Measurements from ENCODE around the gene RGL4. TPM values are rescaled to one million over a fixed set of nuclear protein-coding genes. Genes with fewer than 3 reads are reported as not detected.

Gene RGL4
- total RNA-seq, 2 experiments from 2014 or later, result 0.97 TPM; not detected in 1

DNA sequence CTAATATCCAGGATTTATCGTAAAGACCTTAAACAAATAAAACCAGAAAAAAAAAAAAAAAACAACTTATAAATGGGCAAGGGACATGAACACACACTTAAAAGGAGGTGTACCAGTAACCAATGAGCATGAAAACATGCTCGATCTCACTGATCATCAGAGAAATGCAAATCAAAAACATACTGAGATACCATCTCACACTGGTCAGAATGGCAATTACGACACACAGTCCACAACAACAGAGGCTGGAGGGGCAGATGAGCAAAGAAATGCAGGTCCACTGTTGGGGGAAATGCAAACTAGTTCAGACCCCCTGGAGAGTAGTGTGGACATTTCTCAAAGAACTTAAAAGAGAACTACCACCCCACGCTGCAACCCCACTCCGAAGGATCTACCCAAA is 13.2 kb downstream of the RGL4 start:
- H3K79me2 ChIP-seq (ENCODE audit: insufficient read depth, low read depth, low read length), result peaks cover 21% of the 10 kb centered on the region
- POLR2A ChIA-PET, result no interaction called here
- H2AFZ ChIP-seq (ENCODE audit: low read length), result no peak overlapping the region
- DNase-seq (ENCODE audit: low spot score), result no peak
- CTCF ChIA-PET (ENCODE audit: unreplicated experiment), result no interaction called here
- no peaks in the 10 kb centered on the region for H4K20me1 ChIP-seq (ENCODE audit: insufficient read depth, low read length)
- no peak overlapping the region for H3K4me3 ChIP-seq (ENCODE audit: low read depth, low read length, poor library complexity, severe bottlenecking)
- peaks cover 100% of the 10 kb centered on the region for H3K36me3 ChIP-seq (ENCODE audit: insufficient read depth, low read length)
- H3K9me2 ChIP-seq (ENCODE audit: insufficient read depth, low read length), result no peaks in the 10 kb centered on the region
- no TSS peak for BruUV-seq (replicated peaks)
- no peaks in the 10 kb centered on the region for H3K9me3 ChIP-seq (ENCODE audit: low read length)
- H3K4me2 ChIP-seq (ENCODE audit: low read length), result no peak overlapping the region
- TF ChIP-seq EZH2phosphoT487 (IDR thresholded peaks at IDR 0.05; ENCODE audit: borderline replicate concordance, low read depth, low read length), result no peak
- TF ChIP-seq, protein P1, sequence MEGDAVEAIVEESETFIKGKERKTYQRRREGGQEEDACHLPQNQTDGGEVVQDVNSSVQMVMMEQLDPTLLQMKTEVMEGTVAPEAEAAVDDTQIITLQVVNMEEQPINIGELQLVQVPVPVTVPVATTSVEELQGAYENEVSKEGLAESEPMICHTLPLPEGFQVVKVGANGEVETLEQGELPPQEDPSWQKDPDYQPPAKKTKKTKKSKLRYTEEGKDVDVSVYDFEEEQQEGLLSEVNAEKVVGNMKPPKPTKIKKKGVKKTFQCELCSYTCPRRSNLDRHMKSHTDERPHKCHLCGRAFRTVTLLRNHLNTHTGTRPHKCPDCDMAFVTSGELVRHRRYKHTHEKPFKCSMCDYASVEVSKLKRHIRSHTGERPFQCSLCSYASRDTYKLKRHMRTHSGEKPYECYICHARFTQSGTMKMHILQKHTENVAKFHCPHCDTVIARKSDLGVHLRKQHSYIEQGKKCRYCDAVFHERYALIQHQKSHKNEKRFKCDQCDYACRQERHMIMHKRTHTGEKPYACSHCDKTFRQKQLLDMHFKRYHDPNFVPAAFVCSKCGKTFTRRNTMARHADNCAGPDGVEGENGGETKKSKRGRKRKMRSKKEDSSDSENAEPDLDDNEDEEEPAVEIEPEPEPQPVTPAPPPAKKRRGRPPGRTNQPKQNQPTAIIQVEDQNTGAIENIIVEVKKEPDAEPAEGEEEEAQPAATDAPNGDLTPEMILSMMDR (conservative IDR thresholded peaks at IDR 0.05; ENCODE audit: low read length), result no peak
- H3K4me1 ChIP-seq (ENCODE audit: insufficient read depth, low read length, poor library complexity, severe bottlenecking), result no peaks in the 10 kb centered on the region
- intact Hi-C loops (cut with micrococcal nuclease; ENCODE audit: unreplicated experiment), result no loop called here
- H3K27ac ChIP-seq (ENCODE audit: low read depth, low read length, poor library complexity, severe bottlenecking), result no peak overlapping the region

DNA sequence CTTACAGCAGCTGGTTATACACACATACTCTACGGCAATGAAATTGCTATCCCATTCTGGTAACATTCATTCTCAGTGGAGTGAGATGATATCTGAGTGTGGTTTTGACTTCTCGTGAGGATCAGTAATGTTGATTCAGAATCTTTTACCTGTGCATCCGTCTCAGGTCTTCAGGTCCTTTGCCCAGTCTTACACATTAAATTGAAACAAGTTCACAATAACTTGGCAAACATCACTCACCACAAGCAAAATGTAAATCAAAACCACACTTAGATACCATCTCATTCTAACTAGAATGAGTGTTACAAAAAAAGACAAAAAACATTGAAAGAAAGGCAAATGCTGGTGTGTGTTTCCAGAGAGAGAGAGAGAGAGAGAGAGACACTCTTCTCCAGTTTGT is 14.0 kb downstream of the RGL4 start:
- BruUV-seq (replicated peaks), result no TSS peak
- no peaks in the 10 kb centered on the region for H4K20me1 ChIP-seq (ENCODE audit: insufficient read depth, low read length)
- H2AFZ ChIP-seq (ENCODE audit: low read length), result no peak overlapping the region
- peaks cover 100% of the 10 kb centered on the region for H3K36me3 ChIP-seq (ENCODE audit: insufficient read depth, low read length)
- intact Hi-C loops (cut with micrococcal nuclease; ENCODE audit: unreplicated experiment), result no loop called here
- ChIA-PET POLR2A (no interaction called here), CTCF (ENCODE audit: unreplicated experiment) (no interaction called here)
- no peak for TF ChIP-seq EZH2phosphoT487 (IDR thresholded peaks at IDR 0.05; ENCODE audit: borderline replicate concordance, low read depth, low read length)
- TF ChIP-seq, protein P1 (conservative IDR thresholded peaks at IDR 0.05; ENCODE audit: low read length), result no peak
- no peak overlapping the region for H3K27ac ChIP-seq (ENCODE audit: low read depth, low read length, poor library complexity, severe bottlenecking)
- H3K4me2 ChIP-seq (ENCODE audit: low read length), result no peak overlapping the region
- no peak overlapping the region for H3K4me3 ChIP-seq (ENCODE audit: low read depth, low read length, poor library complexity, severe bottlenecking)
- H3K4me1 ChIP-seq (ENCODE audit: insufficient read depth, low read length, poor library complexity, severe bottlenecking), result no peaks in the 10 kb centered on the region
- no peak for DNase-seq (ENCODE audit: low spot score)
- no peaks in the 10 kb centered on the region for H3K9me3 ChIP-seq (ENCODE audit: low read length)
- no peaks in the 10 kb centered on the region for H3K9me2 ChIP-seq (ENCODE audit: insufficient read depth, low read length)
- H3K79me2 ChIP-seq (ENCODE audit: insufficient read depth, low read depth, low read length), result peaks cover 21% of the 10 kb centered on the region

DNA sequence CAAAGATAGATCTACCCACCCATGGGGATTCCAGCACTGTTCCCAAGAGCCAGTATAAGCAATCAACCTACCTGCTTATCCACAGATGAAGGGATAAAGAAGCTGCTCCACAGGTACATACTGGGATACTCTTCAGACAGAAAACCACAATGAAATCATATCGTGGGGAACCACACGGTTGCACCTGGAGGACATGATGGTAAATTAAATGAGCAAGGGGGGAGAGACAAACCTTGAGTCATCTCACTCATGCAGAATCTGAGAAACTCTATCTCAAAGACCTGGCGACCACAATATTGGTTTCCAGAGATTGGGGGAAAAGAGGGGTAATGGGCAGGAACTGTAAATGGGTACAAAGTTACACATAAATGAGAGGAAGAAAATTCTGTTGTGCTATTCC is 14.5 kb downstream of the RGL4 start:
- BruUV-seq (replicated peaks), result no TSS peak
- intact Hi-C loops (cut with micrococcal nuclease; ENCODE audit: unreplicated experiment), result no loop called here
- H3K9me2 ChIP-seq (ENCODE audit: insufficient read depth, low read length), result no peaks in the 10 kb centered on the region
- no peaks in the 10 kb centered on the region for H3K9me3 ChIP-seq (ENCODE audit: low read length)
- CTCF ChIA-PET (ENCODE audit: unreplicated experiment), result no interaction called here
- no peak overlapping the region for H3K27ac ChIP-seq (ENCODE audit: low read depth, low read length, poor library complexity, severe bottlenecking)
- no peak for TF ChIP-seq EZH2phosphoT487 (IDR thresholded peaks at IDR 0.05; ENCODE audit: borderline replicate concordance, low read depth, low read length)
- TF ChIP-seq, protein P1 (conservative IDR thresholded peaks at IDR 0.05; ENCODE audit: low read length), result no peak
- H3K4me1 ChIP-seq (ENCODE audit: insufficient read depth, low read length, poor library complexity, severe bottlenecking), result no peaks in the 10 kb centered on the region
- H3K79me2 ChIP-seq (ENCODE audit: insufficient read depth, low read depth, low read length), result peaks cover 21% of the 10 kb centered on the region
- POLR2A ChIA-PET, result no interaction called here
- no peak overlapping the region for H2AFZ ChIP-seq (ENCODE audit: low read length)
- no peaks in the 10 kb centered on the region for H4K20me1 ChIP-seq (ENCODE audit: insufficient read depth, low read length)
- peaks cover 100% of the 10 kb centered on the region for H3K36me3 ChIP-seq (ENCODE audit: insufficient read depth, low read length)
- no peak overlapping the region for H3K4me2 ChIP-seq (ENCODE audit: low read length)
- H3K4me3 ChIP-seq (ENCODE audit: low read depth, low read length, poor library complexity, severe bottlenecking), result no peak overlapping the region
- DNase-seq (ENCODE audit: low spot score), result no peak
